Measurements from ENCODE around the gene GOLGA1. TPM values are rescaled to one million over a fixed set of nuclear protein-coding genes. Genes with fewer than 3 reads are reported as not detected.

GOLGA1 gene
- polyA plus RNA-seq, 3 donors: 3.1 to 15.7 (median 8.0) TPM

DNA sequence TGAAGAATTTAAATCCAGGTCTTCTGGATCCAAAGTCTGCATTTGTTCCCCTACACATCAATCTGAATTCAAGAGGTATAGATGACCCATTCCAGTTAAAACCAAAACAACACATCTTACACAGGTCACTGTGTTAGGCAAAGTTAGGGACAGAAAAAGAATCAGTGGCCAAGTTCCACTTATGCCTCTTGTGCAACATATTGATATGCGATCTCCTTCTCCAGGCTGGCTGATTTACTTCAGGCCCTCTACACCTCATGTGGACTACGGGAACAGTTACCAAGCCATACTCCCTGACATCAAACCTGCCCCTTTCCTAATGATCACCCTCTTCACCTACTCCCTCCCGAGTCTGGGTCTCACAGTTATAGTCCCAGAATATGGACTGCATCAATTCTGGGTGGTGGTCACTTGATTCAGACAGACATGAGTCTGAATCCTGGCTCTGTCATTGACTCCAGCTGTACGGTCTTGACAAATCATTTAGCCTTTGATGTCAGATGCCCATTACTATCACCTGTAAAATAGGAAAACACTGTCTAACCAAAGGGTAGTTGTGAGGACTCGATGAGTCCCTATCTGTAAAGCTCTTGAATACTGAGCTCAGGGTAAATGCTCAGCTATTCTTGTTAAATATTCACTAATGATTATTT is 26.0 kb downstream of the GOLGA1 start:
- H3K9me3 Mint-ChIP-seq: no peaks in the 10 kb centered on the region
- 94% methylated on average over 4 of the region's 5 CpGs for WGBS (ENCODE audit: insufficient coverage)
- Histone ChIP-seq H3K4me1 (ENCODE audit: control insufficient read depth in 1 of 2, insufficient read depth in 2 of 2, low read length in 2 of 2) (no peaks in the 10 kb centered on the region), H3K4me3 (replicated peaks in 1 of 3; ENCODE audit: low read depth in 2 of 3, low read length in 3 of 3) (no peak overlapping the region), H3K36me3 (replicated peaks in 1 of 2; ENCODE audit: control insufficient read depth in 1 of 2, insufficient read depth in 2 of 2, low read length in 2 of 2) (peaks cover 66 to 78% of the 10 kb centered on the region in 2 donors), H3K9ac (ENCODE audit: insufficient read depth, low read length, poor library complexity, severe bottlenecking) (no peak overlapping the region), H2AFZ (ENCODE audit: insufficient read depth, low read depth, low read length, poor library complexity, severe bottlenecking) (no peak overlapping the region), H3K4me2 (replicated peaks; ENCODE audit: extremely low read depth, low read length, poor library complexity, severe bottlenecking) (no peak overlapping the region), H3K9me3 (replicated peaks in 1 of 2; ENCODE audit: control insufficient read depth in 1 of 2, insufficient read depth in 1 of 2, low read length in 2 of 2) (no peaks in the 10 kb centered on the region), H3K27me3 (ENCODE audit: control insufficient read depth in 2 of 2, insufficient read depth in 2 of 2, low read length in 2 of 2) (no peaks in the 10 kb centered on the region), H3K27ac (ENCODE audit: low read depth in 1 of 2, low read length in 2 of 2) (no peak overlapping the region), H4K20me1 (ENCODE audit: insufficient read depth, low read length) (no peaks in the 10 kb centered on the region), H3K79me2 (ENCODE audit: insufficient read depth, low read length) (no peaks in the 10 kb centered on the region)
- peaks cover 62 to 81% of the 10 kb centered on the region in 2 donors for H3K36me3 Mint-ChIP-seq
- H3K4me3 Mint-ChIP-seq: no peak overlapping the region
- no peaks in the 10 kb centered on the region for H3K4me1 Mint-ChIP-seq
- H3K27ac Mint-ChIP-seq: peak overlapping the region in 1 of 7 donors; percentile 4
- TF ChIP-seq, protein P1, sequence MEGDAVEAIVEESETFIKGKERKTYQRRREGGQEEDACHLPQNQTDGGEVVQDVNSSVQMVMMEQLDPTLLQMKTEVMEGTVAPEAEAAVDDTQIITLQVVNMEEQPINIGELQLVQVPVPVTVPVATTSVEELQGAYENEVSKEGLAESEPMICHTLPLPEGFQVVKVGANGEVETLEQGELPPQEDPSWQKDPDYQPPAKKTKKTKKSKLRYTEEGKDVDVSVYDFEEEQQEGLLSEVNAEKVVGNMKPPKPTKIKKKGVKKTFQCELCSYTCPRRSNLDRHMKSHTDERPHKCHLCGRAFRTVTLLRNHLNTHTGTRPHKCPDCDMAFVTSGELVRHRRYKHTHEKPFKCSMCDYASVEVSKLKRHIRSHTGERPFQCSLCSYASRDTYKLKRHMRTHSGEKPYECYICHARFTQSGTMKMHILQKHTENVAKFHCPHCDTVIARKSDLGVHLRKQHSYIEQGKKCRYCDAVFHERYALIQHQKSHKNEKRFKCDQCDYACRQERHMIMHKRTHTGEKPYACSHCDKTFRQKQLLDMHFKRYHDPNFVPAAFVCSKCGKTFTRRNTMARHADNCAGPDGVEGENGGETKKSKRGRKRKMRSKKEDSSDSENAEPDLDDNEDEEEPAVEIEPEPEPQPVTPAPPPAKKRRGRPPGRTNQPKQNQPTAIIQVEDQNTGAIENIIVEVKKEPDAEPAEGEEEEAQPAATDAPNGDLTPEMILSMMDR (IDR thresholded peaks at IDR 0.05): no peak
- intact Hi-C loops (cut with micrococcal nuclease): no loop called here
- no peaks in the 10 kb centered on the region for H3K27me3 Mint-ChIP-seq (ENCODE audit: low read depth in 3 of 3)
- no peak for DNase-seq

DNA sequence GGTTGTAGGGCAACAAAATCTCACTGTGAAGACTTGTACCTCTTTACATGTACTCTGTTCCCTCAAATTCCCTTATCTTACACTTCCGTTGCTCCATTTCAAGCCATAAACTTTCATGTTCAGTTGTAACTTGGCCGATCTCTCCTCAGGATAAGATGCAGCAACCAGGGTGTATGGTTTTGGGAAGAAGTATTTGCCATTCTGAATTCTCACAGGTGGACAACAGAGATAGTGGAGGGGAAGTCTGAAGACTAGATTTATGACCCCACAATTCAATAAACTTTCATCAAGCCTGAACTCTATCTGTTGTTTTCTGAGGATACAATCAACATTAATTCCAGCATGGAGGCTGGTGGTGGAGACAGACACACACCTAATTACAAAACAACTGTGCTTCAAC is 27.5 kb downstream of the GOLGA1 start:
- Mint-ChIP-seq H3K4me1 (no peaks in the 10 kb centered on the region), H3K27me3 (ENCODE audit: low read depth in 3 of 3) (no peaks in the 10 kb centered on the region), H3K4me3 (no peak overlapping the region), H3K27ac (peak overlapping the region in 1 of 7 donors; percentile 5), H3K9me3 (no peaks in the 10 kb centered on the region), H3K36me3 (peaks cover 55 to 74% of the 10 kb centered on the region in 2 donors)
- H3K4me1 ChIP-seq (ENCODE audit: control insufficient read depth in 1 of 2, insufficient read depth in 2 of 2, low read length in 2 of 2): no peaks in the 10 kb centered on the region
- intact Hi-C loops (cut with micrococcal nuclease): no loop called here
- DNase-seq: no peak
- peaks cover 57 to 70% of the 10 kb centered on the region in 2 donors for H3K36me3 ChIP-seq (replicated peaks in 1 of 2; ENCODE audit: control insufficient read depth in 1 of 2, insufficient read depth in 2 of 2, low read length in 2 of 2)
- H3K27me3 ChIP-seq (ENCODE audit: control insufficient read depth in 2 of 2, insufficient read depth in 2 of 2, low read length in 2 of 2): no peaks in the 10 kb centered on the region
- no peak overlapping the region for H3K27ac ChIP-seq (ENCODE audit: low read depth in 1 of 2, low read length in 2 of 2)
- no CpG with 5 or more reads among the region's 2 CpGs for WGBS (ENCODE audit: insufficient coverage)
- no peak overlapping the region for H3K9ac ChIP-seq (ENCODE audit: insufficient read depth, low read length, poor library complexity, severe bottlenecking)
- no peaks in the 10 kb centered on the region for H3K9me3 ChIP-seq (replicated peaks in 1 of 2; ENCODE audit: control insufficient read depth in 1 of 2, insufficient read depth in 1 of 2, low read length in 2 of 2)
- no peaks in the 10 kb centered on the region for H4K20me1 ChIP-seq (ENCODE audit: insufficient read depth, low read length)
- H3K4me3 ChIP-seq (replicated peaks in 1 of 3; ENCODE audit: low read depth in 2 of 3, low read length in 3 of 3): no peak overlapping the region
- H3K79me2 ChIP-seq (ENCODE audit: insufficient read depth, low read length): no peaks in the 10 kb centered on the region
- no peak overlapping the region for H2AFZ ChIP-seq (ENCODE audit: insufficient read depth, low read depth, low read length, poor library complexity, severe bottlenecking)
- TF ChIP-seq, protein P1 (IDR thresholded peaks at IDR 0.05): no peak
- H3K4me2 ChIP-seq (replicated peaks; ENCODE audit: extremely low read depth, low read length, poor library complexity, severe bottlenecking): no peak overlapping the region
